ENCODE results near the gene OR5V1. TPM values are rescaled to one million over a fixed set of nuclear protein-coding genes. Genes with fewer than 3 reads are reported as not detected.

OR5V1 gene
- total RNA-seq = not detected in 2 replicates

GRCh38 chr6:29368765-29369164 is at the start of gene OR5V1:
TSS of gene OR5V1 (minus strand) at chr6:29368865. CDS start at chr6:29356195, 12,670 bp downstream.

DNA sequence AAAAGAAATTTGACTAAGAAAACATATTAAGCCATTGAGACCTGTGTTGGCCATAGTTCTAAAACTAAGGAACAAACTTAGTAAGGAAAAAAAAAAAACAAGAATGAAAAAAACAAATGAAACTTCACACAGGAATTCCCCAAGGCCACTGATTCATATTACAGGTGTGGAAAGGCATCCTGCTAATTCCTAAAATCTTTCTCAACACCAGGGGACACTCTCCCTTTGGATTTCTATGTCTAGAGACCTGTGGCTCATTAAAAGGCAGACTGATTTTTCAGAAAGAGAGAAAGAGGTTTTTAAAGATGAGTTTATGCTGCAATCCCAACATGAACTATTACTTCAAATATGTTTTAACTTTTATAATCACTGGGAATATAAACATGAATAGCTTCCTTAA is 45.9 kb upstream of the OR5V1 start, which contains the start of gene OR12D1:
Gene OR12D1 (plus strand): TSS at position 341 of the 400 bp plus-strand sequence.

DNA sequence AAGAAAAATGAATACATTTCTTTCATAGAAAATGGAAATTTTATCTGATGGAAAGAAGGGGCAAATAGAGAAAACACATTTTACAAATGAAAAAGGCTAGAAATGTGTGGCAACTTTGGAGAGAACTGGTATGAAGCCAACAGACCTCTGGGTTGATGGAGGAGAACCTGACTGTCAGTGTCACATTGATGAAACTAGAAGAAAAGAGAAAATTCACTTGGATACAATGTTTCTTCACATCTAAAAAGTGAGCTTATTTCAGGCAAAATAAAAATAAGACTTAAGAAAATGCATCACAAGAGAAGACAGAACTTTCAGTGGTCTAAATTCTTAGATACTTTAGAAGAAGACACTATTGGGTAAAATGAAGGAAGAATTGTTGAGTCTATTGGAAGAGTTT is 26.7 kb upstream of the OR5V1 start, which contains the start of gene OR12D2:
Gene OR12D2 (plus strand): TSS at position 301 of the 400 bp plus-strand sequence. CDS start 1,069 bp downstream, outside the sequence.

GRCh38 chr6:29375191-29375590 is 6.5 kb upstream of the OR5V1 start, which contains the start of gene OR12D3:
TSS of gene OR12D3 (minus strand) at chr6:29375291. CDS start at chr6:29375287, 4 bp downstream.

Other genes starting within 250 kb of the OR5V1 start
- not detected in 2 replicates for gene OR2J2, start 198.0 kb downstream of the OR5V1 start, total RNA-seq
- not detected in 2 replicates for gene OR14J1, start 67.2 kb downstream of the OR5V1 start, total RNA-seq
- gene OR12D3, start 6.4 kb upstream of the OR5V1 start, total RNA-seq = not detected in 2 replicates
- gene OR12D2, start 26.8 kb upstream of the OR5V1 start, total RNA-seq = not detected in 2 replicates
- not detected in 2 replicates for gene OR12D1, start 46.1 kb upstream of the OR5V1 start, total RNA-seq
- not detected in 2 replicates for gene OR10C1, start 70.4 kb upstream of the OR5V1 start, total RNA-seq
- gene OR11A1, start 88.2 kb upstream of the OR5V1 start, total RNA-seq = not detected in 2 replicates
- not detected in 2 replicates for gene OR2H1, start 88.3 kb upstream of the OR5V1 start, total RNA-seq
- not detected in 2 replicates for gene MAS1L, start 119.1 kb upstream of the OR5V1 start, total RNA-seq
- not detected in 2 replicates for gene UBD, start 190.9 kb upstream of the OR5V1 start, total RNA-seq
- not detected in 2 replicates for gene OR2H2, start 216.3 kb upstream of the OR5V1 start, total RNA-seq

All from aortic smooth muscle cell (primary cell).